Activated naive CD8-positive, alpha-beta T cell treated with anti-CD3 and anti-CD28 coated beads, Interleukin-2, amount 10 ng/mL, durations not matched to agents 7 days and 5 days (primary cell): ENCODE data around the gene OXGR1. TPM values are rescaled to one million over a fixed set of nuclear protein-coding genes. Genes with fewer than 3 reads are reported as not detected.

ENCODE experiments used
- ATAC-seq: fragments of 150-1000 bp; cut with Tn5 transposase; one replicate; pipeline ENCODE4 v1.10.0; 2021; ENCODE audit warnings: low read depth, moderate library complexity
- POLR2A ChIA-PET: fragments of 350-600 bp; sonication (Branson Sonifier 250); formaldehyde crosslinking; loops from one replicate; lab custom pipeline; 2021; ENCODE audit warnings: antibody characterized with exemption; lab: Charles Lee
- DNase-seq: peaks from one replicate; pipeline ENCODE4 v3.0.0; 2021
- H3K27ac Mint-ChIP-seq: one replicate; pipeline ENCODE4 v1.8.0; 2022; ENCODE audit warnings: mild to moderate bottlenecking, mixed read lengths
- H3K27me3 Mint-ChIP-seq: one replicate; pipeline ENCODE4 v1.8.0; 2022; ENCODE audit warnings: mild to moderate bottlenecking, moderate library complexity, mixed read lengths
- H3K36me3 Mint-ChIP-seq: one replicate; pipeline ENCODE4 v1.8.0; 2021; ENCODE audit warnings: mild to moderate bottlenecking, mixed read lengths
- H3K4me1 Mint-ChIP-seq: one replicate; pipeline ENCODE4 v1.8.0; 2021; ENCODE audit warnings: mixed read lengths
- H3K4me3 Mint-ChIP-seq: one replicate; pipeline ENCODE4 v1.8.0; 2022; ENCODE audit warnings: mild to moderate bottlenecking, moderate library complexity, mixed read lengths
- H3K9me3 Mint-ChIP-seq: one replicate; pipeline ENCODE4 v1.8.0; 2021; ENCODE audit warnings: mixed read lengths
- total RNA-seq, 2 experiments: library from RNA; stranded (reverse); gene quantifications; one replicate each; pipeline ENCODE4 v1.2.3, GENCODE V29; 2021

The OXGR1 gene
- total RNA-seq, 2 experiments from 2014 or later = not detected

GRCh38 chr13:97018029-97018819 is 23.9 kb upstream of the OXGR1 start:
- POLR2A ChIA-PET = no interaction called here
- Mint-ChIP-seq H3K36me3 (no peaks in the 10 kb centered on the region), H3K27me3 (peaks cover 33% of the 10 kb centered on the region), H3K4me1 (peaks cover 3% of the 10 kb centered on the region), H3K27ac (no peak overlapping the region), H3K4me3 (no peak overlapping the region), H3K9me3 (no peaks in the 10 kb centered on the region)
- ATAC-seq (peak; percentile 39), DNase-seq (no peak)

DNA sequence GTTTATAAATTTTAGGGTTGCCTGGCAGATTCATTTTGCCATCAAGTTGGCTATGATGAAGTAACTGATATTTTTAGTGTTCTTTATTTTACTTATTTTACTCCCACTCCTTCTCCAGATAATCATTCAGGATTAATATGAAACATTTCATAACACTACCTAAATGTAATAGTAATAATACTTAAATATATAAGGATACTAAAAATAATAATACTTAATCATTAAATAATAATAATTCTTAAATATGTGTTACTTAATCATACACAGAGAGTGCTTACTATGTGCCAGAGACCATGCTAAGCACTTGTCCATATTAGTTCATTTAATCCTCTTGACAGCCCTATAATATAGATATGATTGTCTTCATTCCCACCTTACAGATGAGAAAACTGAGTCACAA is 23.0 kb upstream of the OXGR1 start:
- peaks cover 32% of the 10 kb centered on the region for H3K27me3 Mint-ChIP-seq
- H3K4me1 Mint-ChIP-seq = peaks cover 3% of the 10 kb centered on the region
- H3K4me3 Mint-ChIP-seq = no peak overlapping the region

GRCh38 chr13:97015661-97016350 is 21.5 kb upstream of the OXGR1 start:
- DNase-seq (no peak), ATAC-seq (no peak)
- H3K4me1 Mint-ChIP-seq = peaks cover 3% of the 10 kb centered on the region
- H3K9me3 Mint-ChIP-seq = no peaks in the 10 kb centered on the region
- no peak overlapping the region for H3K27ac Mint-ChIP-seq
- POLR2A ChIA-PET = no interaction called here
- H3K36me3 Mint-ChIP-seq = no peaks in the 10 kb centered on the region
- H3K27me3 Mint-ChIP-seq = peaks cover 29% of the 10 kb centered on the region
- no peak overlapping the region for H3K4me3 Mint-ChIP-seq

More for the DNA sequence above, 23.0 kb upstream of the OXGR1 start:
- DNase-seq (no peak), ATAC-seq (no peak)
- POLR2A ChIA-PET = no interaction called here
- Mint-ChIP-seq H3K9me3 (no peaks in the 10 kb centered on the region), H3K27ac (no peak overlapping the region), H3K36me3 (no peaks in the 10 kb centered on the region)

- no peaks in the 10 kb centered on the region for H3K36me3 Mint-ChIP-seq
- DNase-seq (no peak), ATAC-seq (no peak)
- peaks cover 3% of the 10 kb centered on the region for H3K4me1 Mint-ChIP-seq
- peaks cover 33% of the 10 kb centered on the region for H3K27me3 Mint-ChIP-seq
- POLR2A ChIA-PET = no interaction called here
- no peak overlapping the region for H3K27ac Mint-ChIP-seq
- H3K4me3 Mint-ChIP-seq = no peak overlapping the region
- H3K9me3 Mint-ChIP-seq = no peaks in the 10 kb centered on the region
Measured at GRCh38 chr13:97012251-97013048, 18.2 kb upstream of the OXGR1 start.

DNA sequence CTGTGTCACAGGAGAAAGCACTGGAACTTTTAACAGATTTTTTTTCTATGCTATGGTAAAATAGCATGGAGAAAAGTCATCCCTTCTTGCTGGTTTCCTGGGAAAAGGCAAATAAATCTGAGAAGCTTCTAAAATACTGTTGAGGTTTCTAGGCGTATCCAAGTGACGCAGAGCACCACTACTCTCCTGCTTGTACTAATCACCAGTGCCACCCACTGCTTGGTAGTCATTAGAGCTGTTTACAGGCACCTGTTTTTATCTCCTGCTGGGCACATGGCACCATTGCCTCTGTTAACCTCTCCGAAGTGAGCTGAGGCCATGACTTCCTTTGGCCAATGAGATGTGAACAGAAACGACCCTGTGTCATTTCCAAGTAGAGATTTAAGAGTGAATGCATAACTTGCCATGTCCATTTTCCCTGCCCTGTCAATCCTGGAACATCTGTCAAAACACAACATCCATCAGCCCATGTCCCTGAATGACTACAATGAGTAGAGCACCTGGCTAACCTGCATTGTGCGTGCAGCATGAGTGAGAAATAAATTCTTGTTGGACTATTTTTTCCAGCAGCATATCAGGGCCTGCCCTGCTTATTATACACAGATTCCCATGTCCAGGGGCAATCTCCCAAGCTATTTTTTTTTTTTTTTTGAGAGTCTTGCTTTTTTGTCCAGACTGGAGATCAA is 17.3 kb upstream of the OXGR1 start:
- no peak for DNase-seq
- POLR2A ChIA-PET = no interaction called here
- peaks cover 33% of the 10 kb centered on the region for H3K27me3 Mint-ChIP-seq
- no peak for ATAC-seq
- no peak overlapping the region for H3K27ac Mint-ChIP-seq
- H3K36me3 Mint-ChIP-seq = no peaks in the 10 kb centered on the region
- no peak overlapping the region for H3K4me3 Mint-ChIP-seq
- no peaks in the 10 kb centered on the region for H3K9me3 Mint-ChIP-seq
- H3K4me1 Mint-ChIP-seq = peaks cover 3% of the 10 kb centered on the region

GRCh38 chr13:97008643-97009042 is 14.4 kb upstream of the OXGR1 start:
- Mint-ChIP-seq H3K4me1 (no peaks in the 10 kb centered on the region), H3K9me3 (no peaks in the 10 kb centered on the region), H3K36me3 (no peaks in the 10 kb centered on the region), H3K27me3 (peaks cover 17% of the 10 kb centered on the region), H3K4me3 (no peak overlapping the region), H3K27ac (no peak overlapping the region)
- POLR2A ChIA-PET = no interaction called here
- ATAC-seq (no peak), DNase-seq (no peak)

- POLR2A ChIA-PET = no interaction called here
- Mint-ChIP-seq H3K9me3 (no peaks in the 10 kb centered on the region), H3K4me3 (no peak overlapping the region), H3K4me1 (no peaks in the 10 kb centered on the region), H3K36me3 (no peaks in the 10 kb centered on the region), H3K27me3 (peaks cover 24% of the 10 kb centered on the region), H3K27ac (no peak overlapping the region)
- no peak for ATAC-seq
- DNase-seq = no peak
Measured at GRCh38 chr13:97005625-97006262, 11.5 kb upstream of the OXGR1 start.

DNA sequence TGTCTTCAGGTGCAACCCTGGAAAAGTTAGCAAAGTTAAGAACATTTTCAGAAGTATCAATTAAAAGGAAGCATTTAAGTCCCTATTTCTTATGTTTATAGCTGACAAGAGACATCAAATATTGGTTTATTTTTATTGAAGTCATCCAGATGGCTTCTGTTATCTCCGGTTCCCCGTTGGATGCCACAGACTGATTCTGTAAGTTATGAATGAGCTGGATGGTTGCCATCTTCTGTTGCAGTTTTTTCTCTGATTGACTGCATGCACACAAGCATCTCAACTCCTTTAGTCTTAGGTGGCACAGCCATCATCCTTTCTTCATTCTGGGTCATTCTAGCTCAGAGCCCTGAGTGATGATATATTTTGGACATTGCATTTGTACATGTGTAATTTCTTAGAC is 10.6 kb upstream of the OXGR1 start:
- no peak overlapping the region for H3K27ac Mint-ChIP-seq
- POLR2A ChIA-PET = no interaction called here
- H3K4me3 Mint-ChIP-seq = no peak overlapping the region
- H3K4me1 Mint-ChIP-seq = no peaks in the 10 kb centered on the region
- H3K36me3 Mint-ChIP-seq = no peaks in the 10 kb centered on the region
- peaks cover 15% of the 10 kb centered on the region for H3K27me3 Mint-ChIP-seq
- DNase-seq (no peak), ATAC-seq (no peak)
- no peaks in the 10 kb centered on the region for H3K9me3 Mint-ChIP-seq

- ATAC-seq (no peak), DNase-seq (no peak)
- no peak overlapping the region for H3K27ac Mint-ChIP-seq
- H3K36me3 Mint-ChIP-seq = no peaks in the 10 kb centered on the region
- POLR2A ChIA-PET = no interaction called here
- H3K4me3 Mint-ChIP-seq = no peak overlapping the region
- no peaks in the 10 kb centered on the region for H3K4me1 Mint-ChIP-seq
- peaks cover 11% of the 10 kb centered on the region for H3K27me3 Mint-ChIP-seq
- no peaks in the 10 kb centered on the region for H3K9me3 Mint-ChIP-seq
Measured at GRCh38 chr13:97004096-97004876, 10.0 kb upstream of the OXGR1 start.

- DNase-seq (no peak), ATAC-seq (no peak)
- H3K9me3 Mint-ChIP-seq = no peaks in the 10 kb centered on the region
- no peak overlapping the region for H3K4me3 Mint-ChIP-seq
- H3K4me1 Mint-ChIP-seq = no peaks in the 10 kb centered on the region
- H3K27me3 Mint-ChIP-seq = peaks cover 11% of the 10 kb centered on the region
- H3K27ac Mint-ChIP-seq = no peak overlapping the region
- H3K36me3 Mint-ChIP-seq = no peaks in the 10 kb centered on the region
- POLR2A ChIA-PET = no interaction called here
Measured at GRCh38 chr13:97003071-97003470, 8.8 kb upstream of the OXGR1 start.

DNA sequence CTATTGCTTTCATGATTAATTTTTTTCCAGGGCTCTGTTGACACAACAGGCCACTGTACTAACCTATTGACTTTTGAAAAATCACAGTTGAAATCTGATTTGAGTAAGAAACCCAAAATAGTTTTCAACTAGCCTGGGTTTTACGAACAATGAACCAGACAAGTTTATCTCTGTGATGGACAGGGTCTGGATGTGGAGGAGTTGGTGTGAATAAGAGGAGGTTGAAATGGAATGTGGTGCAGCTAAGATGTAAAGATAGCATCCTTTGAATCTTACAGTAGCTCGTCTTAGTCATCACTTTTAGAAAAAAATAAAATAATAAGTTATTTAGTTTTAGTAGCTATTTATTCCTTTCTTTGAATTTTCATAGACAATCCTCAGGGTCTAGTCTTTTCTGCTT is 8.3 kb upstream of the OXGR1 start:
- Mint-ChIP-seq H3K36me3 (no peaks in the 10 kb centered on the region), H3K4me3 (no peak overlapping the region), H3K4me1 (no peaks in the 10 kb centered on the region), H3K27me3 (peaks cover 11% of the 10 kb centered on the region), H3K9me3 (no peaks in the 10 kb centered on the region), H3K27ac (no peak overlapping the region)
- no peak for ATAC-seq
- DNase-seq = no peak
- POLR2A ChIA-PET = no interaction called here

- POLR2A ChIA-PET = no interaction called here
- no peak for ATAC-seq
- H3K36me3 Mint-ChIP-seq = no peaks in the 10 kb centered on the region
- no peaks in the 10 kb centered on the region for H3K9me3 Mint-ChIP-seq
- no peak overlapping the region for H3K27ac Mint-ChIP-seq
- H3K27me3 Mint-ChIP-seq = peaks cover 11% of the 10 kb centered on the region
- no peaks in the 10 kb centered on the region for H3K4me1 Mint-ChIP-seq
- H3K4me3 Mint-ChIP-seq = no peak overlapping the region
- no peak for DNase-seq
Measured at GRCh38 chr13:97001636-97002035, 7.4 kb upstream of the OXGR1 start.
